ENCODE data around the gene ORAI1. TPM values are rescaled to one million over a fixed set of nuclear protein-coding genes. Genes with fewer than 3 reads are reported as not detected.
A peak's percentile ranks its signal among the peaks of the same experiment; 100 is the strongest.

Gene ORAI1
- total and polyA plus RNA-seq, 11 donors = 4.5 to 18.8 (median 9.5) TPM

GRCh38 chr12:121634836-121635235, 8.5 kb downstream of the ORAI1 start:
- intact Hi-C loops (cut with DNase I) = loop anchor here in 2 of 10 donors (5.0 kb wide), 2 partner anchors 32 to 42 kb away; partner anchors contain the start of gene MORN3 (in 1 of the 2)
- no peak overlapping the region for H3K27ac ChIP-seq
- H3K36me3 ChIP-seq = no peaks in the 10 kb centered on the region
- TF ChIP-seq POLR2A (IDR thresholded peaks at IDR 0.05) (no peak), CTCF (IDR thresholded peaks at IDR 0.05) (no peak)
- DNase-seq = no peak
- no peaks in the 10 kb centered on the region for H3K27me3 ChIP-seq
- peaks cover 0 to 53% (median 8%) of the 10 kb centered on the region in 12 donors for H3K4me1 ChIP-seq
- H3K9me3 ChIP-seq = no peaks in the 10 kb centered on the region
- ATAC-seq = no peak
- H3K4me3 ChIP-seq = no peak overlapping the region
- WGBS, 4 donors = 71 to 87% (median 82%) methylated on average over 12 to 13 of the region's 13 CpGs

GRCh38 chr12:121637231-121637914, 11.0 kb downstream of the ORAI1 start:
- WGBS, 4 donors = 74 to 85% (median 78%) methylated on average over 9 to 10 of the region's 10 CpGs
- Histone ChIP-seq H3K4me3 (no peak overlapping the region), H3K9me3 (no peaks in the 10 kb centered on the region), H3K36me3 (peaks cover 0 to 15% (median 9%) of the 10 kb centered on the region in 9 donors), H3K27ac (peak overlapping the region in 1 of 12 donors; percentile 85), H3K4me1 (peaks cover 0 to 29% (median 5%) of the 10 kb centered on the region in 12 donors), H3K27me3 (no peaks in the 10 kb centered on the region)
- TF ChIP-seq POLR2A (IDR thresholded peaks at IDR 0.05) = no peak
- TF ChIP-seq CTCF (IDR thresholded peaks at IDR 0.05) = no peak
- peak in 3 of 5 donors; percentile 33 to 72 (median 38) for DNase-seq
- ATAC-seq = peak in 2 of 4 donors; percentile 52 to 66
- intact Hi-C loops (cut with DNase I) = no loop called here

GRCh38 chr12:121638298-121639202, 12.2 kb downstream of the ORAI1 start:
- peak overlapping the region in 1 of 12 donors; percentile 85 for H3K27ac ChIP-seq
- WGBS, 4 donors = 95 to 97% (median 95%) methylated on average over 8 to 14 of the region's 14 CpGs
- H3K4me3 ChIP-seq = no peak overlapping the region
- H3K4me1 ChIP-seq = peaks cover 0 to 18% (median 0%) of the 10 kb centered on the region in 12 donors
- H3K36me3 ChIP-seq = peaks cover 0 to 23% (median 10%) of the 10 kb centered on the region in 9 donors
- ATAC-seq (no peak), DNase-seq (no peak)
- TF ChIP-seq POLR2A (IDR thresholded peaks at IDR 0.05) (no peak), CTCF (IDR thresholded peaks at IDR 0.05) (no peak)
- no peaks in the 10 kb centered on the region for H3K9me3 ChIP-seq
- intact Hi-C loops (cut with DNase I) = no loop called here
- no peaks in the 10 kb centered on the region for H3K27me3 ChIP-seq

GRCh38 chr12:121641343-121641630, 15.0 kb downstream of the ORAI1 start:
- WGBS, 4 donors = 94 to 98% (median 96%) methylated on average over 18 of the region's 18 CpGs
- Histone ChIP-seq H3K4me3 (no peak overlapping the region), H3K27ac (no peak overlapping the region), H3K36me3 (peaks cover 0 to 23% (median 10%) of the 10 kb centered on the region in 9 donors), H3K27me3 (no peaks in the 10 kb centered on the region), H3K9me3 (no peaks in the 10 kb centered on the region), H3K4me1 (peaks cover 0 to 18% (median 0%) of the 10 kb centered on the region in 12 donors)
- DNase-seq (no peak), ATAC-seq (no peak)
- intact Hi-C loops (cut with DNase I) = no loop called here
- TF ChIP-seq POLR2A (IDR thresholded peaks at IDR 0.05) (no peak), CTCF (IDR thresholded peaks at IDR 0.05) (no peak)

All from heart left ventricle (tissue), 16 donors.